Measurements from ENCODE around the gene LRRC4B.
"Not testable (repeated sequence)": the region's sequence is repeated elsewhere in the genome, so short reads cannot be mapped to it uniquely, and the experiment has no call there.

The LRRC4B gene

DNA sequence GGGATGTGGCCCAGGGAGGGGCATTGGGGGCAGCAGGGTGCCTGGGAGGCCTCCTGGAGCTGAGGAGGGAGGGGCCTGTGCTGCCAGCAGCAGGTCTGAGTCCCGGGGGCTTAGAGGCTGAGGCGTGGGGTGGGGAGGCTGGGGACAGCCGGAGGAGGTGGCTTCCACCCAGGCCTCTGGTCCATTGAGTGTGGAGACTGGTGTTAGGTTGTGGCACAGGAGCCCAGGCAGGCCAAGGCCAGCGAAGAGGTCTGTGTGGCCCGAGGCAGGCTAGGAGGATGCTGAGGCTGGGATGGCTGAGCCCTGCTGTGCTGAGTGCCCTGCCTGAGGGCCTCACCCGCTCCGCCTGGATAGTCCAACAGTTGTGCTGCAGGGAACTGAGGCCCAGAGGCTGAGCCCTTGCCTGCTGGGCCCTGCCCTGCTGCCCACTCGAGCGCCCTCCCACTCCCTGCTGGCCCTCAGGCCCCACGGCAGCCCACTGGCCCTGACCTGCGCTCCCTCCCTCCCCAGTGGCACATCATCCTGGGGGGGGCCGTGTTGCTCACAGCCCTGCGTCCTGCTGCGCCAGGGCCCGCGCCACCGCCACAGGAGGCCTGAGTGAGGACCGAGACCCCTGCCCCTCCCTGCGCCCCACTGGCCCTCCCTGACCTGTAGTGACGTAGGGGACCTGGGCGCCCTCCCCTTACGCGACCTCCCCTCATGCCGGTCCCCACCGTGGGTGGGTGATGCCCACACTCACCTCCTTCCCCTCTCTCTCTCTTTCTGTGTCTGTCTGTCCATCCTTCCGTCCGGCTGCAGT is 86.7 kb downstream of the LRRC4B start:
- FAIRE-seq: no peak

DNA sequence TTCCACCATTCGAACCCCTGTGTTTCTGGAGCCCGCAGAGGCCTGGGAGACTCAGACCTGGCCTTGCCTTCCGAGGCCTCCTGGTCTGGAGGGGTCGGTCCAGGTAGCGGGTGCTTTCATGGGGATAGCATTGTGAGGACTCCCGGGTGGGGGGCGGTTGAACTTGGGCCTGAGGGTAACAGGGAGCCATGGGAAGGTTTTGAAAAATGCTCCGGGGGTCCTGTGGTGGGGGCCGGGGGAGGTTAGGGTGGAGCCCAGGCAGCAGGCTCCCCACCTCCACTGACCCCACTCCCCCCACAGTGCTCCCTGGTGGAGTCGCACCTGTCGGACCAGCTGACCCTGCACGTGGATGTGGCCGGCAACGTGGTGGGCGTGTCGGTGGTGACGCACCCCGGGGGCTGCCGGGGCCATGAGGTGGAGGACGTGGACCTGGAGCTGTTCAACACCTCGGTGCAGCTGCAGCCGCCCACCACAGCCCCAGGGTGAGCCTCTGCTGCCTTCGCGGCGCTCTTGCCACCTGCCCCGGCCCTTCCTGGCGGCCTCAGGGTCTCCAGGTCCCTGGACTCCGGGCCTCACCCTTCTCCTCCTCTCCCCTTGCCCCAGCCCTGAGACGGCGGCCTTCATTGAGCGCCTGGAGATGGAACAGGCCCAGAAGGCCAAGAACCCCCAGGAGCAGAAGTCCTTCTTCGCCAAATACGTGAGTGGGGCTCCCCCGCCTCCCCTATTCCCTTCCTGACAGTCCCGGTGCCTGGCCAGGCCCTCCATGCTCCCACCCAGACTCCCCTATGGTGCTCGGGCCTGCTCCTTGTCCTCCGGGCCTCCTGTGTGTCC is 87.7 kb downstream of the LRRC4B start:
- FAIRE-seq: no peak

DNA sequence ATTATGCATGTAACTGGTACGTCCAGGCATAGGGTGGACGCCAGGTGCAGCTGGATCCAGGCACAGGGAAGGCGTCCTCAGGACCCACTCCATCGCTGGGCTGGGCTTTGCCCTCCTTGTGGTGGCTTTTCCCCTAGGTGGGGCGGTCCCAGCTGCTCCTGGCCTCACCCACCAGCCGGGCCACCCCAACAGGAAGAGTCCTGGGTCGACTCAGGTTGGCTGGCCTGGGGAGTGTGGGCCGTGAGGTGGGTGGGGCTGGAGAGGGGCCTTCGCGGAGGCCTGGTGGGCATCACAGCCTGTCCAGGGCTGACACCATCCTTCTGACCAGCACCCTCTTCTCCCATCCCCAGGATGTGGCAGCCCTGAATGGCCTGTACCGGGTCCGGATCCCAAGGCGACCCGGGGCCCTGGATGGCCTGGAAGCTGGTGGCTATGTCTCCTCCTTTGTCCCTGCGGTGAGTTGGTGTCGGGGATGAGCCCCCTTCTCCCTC is 88.4 kb downstream of the LRRC4B start:
- no peak for FAIRE-seq

DNA sequence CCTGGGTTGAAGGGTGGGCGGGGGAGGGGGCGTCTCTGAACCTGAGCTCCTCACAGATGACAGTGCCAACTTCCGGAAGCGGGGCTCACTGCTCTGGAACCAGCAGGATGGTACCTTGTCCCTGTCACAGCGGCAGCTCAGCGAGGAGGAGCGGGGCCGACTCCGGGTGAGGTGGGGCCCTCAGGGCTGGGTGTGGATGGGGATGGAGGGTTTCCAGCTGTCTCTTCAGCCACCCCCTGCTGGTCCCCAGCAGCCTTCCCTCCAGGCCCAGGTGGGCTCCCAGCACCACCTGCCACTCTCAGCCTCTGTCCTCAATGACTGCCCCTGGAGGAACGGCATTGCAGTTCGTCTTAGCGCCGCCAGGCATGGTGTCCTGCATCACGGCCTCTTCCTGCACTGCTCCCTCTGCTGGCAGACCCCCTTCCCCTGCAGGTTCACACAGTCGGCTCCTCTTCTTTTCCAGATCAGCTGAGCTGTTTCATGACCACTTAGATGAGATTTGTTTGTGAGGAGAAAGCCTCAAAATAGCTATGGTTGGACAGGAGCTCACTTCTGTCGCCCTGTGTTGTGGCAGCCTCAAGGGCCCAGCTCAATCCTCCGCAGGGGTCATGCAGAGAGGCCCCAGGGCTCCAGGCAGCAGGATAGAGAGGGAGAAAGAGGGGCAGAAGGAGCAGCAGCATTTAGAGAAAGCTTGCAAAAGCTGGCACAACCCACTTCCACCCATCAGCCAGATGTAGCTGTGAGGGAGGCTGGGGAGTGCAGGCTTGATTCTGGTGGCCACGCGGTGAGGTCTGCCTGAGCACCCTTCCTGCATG is 89.1 kb downstream of the LRRC4B start:
- FAIRE-seq: no peak

DNA sequence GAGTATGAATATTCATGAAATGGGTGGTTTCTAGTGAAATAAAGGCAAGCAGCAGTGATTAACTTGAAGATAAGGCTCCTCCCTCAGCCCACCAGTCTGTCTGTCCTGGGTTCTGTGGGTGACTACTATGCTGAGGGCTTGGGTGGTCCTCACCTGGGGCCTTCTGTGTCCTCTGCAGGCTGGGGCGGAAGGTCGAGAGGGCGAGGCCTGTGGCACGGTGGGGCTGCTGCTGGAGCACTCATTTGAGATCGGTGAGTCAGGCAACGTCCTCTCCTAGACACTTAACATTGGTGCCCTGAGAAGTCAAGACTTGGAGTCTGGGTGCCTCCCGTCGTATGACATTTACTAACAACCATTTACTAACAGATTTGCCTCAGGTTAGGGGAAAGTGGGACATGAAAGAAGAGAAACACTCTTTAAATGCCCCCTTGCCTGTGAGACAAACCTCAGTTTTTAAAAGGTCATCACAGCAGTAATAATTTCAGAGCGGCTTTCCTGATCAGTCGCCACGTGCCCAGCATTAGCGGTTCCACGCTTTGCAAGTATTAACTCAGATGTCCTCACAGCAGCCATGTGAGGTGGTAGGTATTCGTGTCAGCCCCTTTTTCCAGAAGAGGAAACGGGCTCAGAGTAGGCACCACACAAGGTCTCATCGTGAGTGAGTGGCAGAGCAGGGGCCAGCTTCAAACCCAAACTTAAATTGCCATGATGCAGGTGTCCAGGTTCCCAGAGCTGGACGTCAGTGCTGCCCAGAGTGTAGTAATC is 90.3 kb downstream of the LRRC4B start:
- FAIRE-seq: no peak

DNA sequence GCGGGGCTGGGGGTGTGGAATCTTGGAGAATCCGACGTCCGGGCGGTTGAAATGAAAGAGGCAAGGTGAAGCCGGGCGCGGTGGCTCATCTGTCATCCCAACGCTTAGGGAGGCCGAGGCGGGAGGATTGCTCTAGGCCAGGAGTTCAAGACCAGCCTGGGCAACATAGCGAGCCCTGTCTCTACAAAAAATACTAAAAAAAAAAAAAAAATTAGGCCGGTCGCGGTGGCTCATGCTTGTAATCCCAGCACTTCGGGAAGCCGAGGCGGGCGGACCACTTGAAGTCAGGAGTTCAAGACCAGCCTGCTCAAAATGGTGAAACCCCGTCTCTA is 91.4 kb downstream of the LRRC4B start:
- no peak for FAIRE-seq

DNA sequence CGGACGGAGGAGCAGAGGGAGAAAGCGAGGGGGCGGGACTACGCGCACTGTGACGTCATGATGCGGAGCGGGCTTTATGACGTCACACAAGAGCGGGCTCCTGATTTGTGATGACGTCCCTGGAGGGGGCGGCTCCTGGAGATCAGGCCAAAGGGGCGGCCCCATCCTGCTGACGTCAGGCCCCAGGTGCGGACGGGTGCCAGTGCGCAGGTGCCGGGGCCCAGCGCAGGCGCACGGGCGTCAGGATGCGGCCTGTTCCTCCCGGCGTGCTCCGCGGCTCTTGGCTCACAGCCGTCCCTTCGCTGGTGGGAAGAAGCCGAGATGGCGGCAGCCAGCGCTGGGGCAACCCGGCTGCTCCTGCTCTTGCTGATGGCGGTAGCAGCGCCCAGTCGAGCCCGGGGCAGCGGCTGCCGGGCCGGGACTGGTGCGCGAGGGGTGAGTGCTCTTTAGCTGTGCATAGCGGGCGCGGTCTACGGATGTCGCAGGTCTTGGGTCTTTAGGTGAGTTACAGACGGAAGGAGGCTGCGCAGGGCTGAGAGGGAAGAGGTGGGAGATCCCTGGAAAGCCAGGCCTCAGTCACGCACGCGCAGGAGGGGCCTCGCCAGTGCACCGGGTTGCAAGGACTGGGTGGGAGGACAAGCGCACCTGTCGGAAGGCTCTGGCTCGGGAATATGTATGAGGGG is 91.9 kb downstream of the LRRC4B start, which contains the start of the genes EMC10 and GARIN5A:
Gene EMC10 (plus strand): TSS at position 284 of the 683 bp plus-strand sequence. CDS start 38 bp downstream, at position 322.
Gene GARIN5A (minus strand): TSS at position 625 of the 683 bp plus-strand sequence. CDS start 460 bp downstream, at position 165.
- no peak for FAIRE-seq

DNA sequence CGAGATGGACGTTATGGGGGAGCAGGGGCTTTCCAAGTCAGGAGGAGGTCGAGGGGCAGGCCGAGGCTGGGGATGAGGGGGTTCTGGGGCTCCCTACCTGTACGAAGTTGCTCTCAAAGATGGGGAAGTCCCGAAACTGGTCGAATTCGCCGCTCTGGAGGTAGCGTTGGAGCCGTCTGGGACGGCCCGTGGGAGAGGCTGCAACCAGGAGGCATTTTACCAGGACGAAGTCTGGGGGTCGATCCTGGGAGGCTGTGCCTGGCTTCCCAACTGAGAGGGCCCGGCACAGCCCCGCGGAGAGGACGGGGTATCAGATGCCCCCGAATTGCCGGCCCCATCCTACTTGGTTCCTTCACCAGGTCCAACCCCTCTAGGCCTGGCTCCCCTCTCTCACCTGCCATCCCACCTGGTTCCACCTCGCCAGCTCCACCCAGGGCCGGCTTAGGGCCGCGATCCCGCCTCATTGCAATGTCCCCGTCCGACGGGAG is 92.5 kb downstream of the LRRC4B start:
- no peak for FAIRE-seq

DNA sequence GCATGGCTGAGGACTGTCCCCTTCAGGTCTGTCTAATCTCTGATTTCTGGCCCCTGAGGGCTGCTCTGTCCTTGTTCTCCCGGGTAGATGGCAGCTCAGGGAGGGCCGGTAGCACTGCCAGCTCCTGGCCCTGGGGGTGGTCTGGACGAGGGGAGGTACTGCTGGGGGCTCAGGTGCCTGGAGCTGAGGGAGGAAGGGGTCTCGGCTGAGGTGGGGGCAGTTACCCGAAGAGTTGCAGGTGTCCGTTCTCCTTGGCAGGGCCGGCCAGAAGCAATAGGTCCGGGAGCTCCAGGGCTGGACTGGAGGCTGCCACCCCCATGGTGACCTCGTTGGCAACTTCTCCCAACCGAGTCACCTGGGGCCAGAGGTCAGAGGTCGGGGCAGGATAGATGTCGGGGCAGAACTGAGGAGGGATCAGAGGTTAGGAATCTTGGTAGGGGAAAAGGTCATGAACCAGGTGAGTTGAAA is 93.1 kb downstream of the LRRC4B start:
- no peak for FAIRE-seq

DNA sequence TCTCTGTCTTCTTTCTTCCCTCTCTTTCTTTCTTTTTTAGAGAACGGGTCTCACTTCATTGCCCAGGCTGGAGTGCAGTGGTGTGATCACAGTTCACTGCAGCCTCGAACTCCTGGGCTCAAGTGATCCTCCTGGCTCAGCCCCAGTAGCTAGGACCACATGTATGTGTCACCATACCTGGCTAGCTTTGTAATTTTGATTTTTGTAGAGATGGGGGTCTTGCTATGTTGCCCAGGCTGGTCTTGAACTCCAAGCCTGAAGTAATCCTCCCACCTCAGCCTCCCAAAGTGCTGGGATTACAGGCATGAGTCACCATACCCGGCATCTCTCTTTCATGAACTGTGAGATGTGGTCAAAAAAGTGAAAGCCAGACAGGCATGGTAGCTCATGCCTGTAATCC is 94.9 kb downstream of the LRRC4B start:
- FAIRE-seq: not testable (repeated sequence)

DNA sequence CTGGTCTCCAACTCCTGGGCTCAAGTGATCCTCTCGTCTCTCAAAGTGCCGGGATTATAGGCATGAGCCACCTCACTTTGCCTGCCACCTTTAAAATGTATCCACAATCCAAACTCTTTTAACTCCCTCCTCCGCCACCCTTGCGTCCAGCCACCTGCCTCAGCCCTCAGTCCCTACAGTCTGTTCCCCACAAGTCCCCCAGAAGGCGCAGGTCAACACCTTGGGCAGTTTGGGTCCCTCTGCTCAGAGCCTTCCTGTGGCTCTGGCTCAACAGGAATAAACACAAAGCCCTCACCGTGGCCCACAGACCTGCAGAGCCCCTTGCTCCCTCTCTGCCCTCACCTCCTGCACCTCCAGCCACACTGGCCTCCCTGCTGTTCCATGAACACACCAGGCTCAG is 99.4 kb downstream of the LRRC4B start:
- no peak for FAIRE-seq

DNA sequence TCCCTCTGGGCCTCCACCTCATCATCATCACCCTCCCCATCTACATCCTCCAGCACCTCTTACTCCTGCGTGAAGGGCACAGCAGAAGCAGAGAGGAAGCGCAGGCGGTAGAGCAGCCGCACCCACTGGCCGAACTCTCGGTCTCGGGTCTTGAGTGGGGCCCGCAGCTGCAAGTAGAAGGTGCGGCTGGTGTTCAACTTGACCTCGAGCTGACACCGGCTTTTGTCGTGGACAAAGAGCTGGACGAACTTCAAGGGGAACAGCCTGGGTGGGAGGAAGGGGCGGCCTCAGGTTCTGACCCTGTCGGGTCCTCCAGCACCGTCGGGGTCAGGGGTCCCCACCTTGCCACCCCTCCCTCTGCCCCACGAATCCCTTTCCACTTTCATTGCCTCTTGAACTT is 100.7 kb downstream of the LRRC4B start:
- FAIRE-seq: no peak
